HEK293T (cell line): ENCODE results near the gene SETBP1.

Experiments
- ARNT ChIP-seq: fragments of 450-650 bp; IDR thresholded peaks from 2 replicates; pipeline ENCODE4 v1.6.1; 2017; ENCODE audit warnings: mild to moderate bottlenecking
- CTBP1 ChIP-seq: fragments of 450-650 bp; IDR thresholded peaks from 2 replicates; pipeline ENCODE4 v1.6.1; 2016; ENCODE audit warnings: borderline replicate concordance
- FOXA1 ChIP-seq: fragments of 450-650 bp; IDR thresholded peaks from 2 replicates; pipeline ENCODE4 v1.6.1; 2016; ENCODE audit warnings: mild to moderate bottlenecking
- FOXK2 ChIP-seq: fragments of 450-650 bp; IDR thresholded peaks from 2 replicates; pipeline ENCODE4 v1.6.1; 2016; ENCODE audit warnings: mild to moderate bottlenecking
- PKNOX1 ChIP-seq: fragments of 450-650 bp; IDR thresholded peaks from 2 replicates; pipeline ENCODE4 v1.6.1; 2016
- SP1 ChIP-seq: fragments of 450-650 bp; IDR thresholded peaks from 2 replicates; pipeline ENCODE4 v1.6.1; 2017
- SUZ12 ChIP-seq: fragments of 450-650 bp; IDR thresholded peaks from 2 replicates; pipeline ENCODE4 v1.6.1; 2016; ENCODE audit warnings: mild to moderate bottlenecking
- TARDBP ChIP-seq: fragments of 450-650 bp; IDR thresholded peaks from 2 replicates; pipeline ENCODE4 v1.6.1; 2016
- ZNF384 ChIP-seq: fragments of 450-650 bp; IDR thresholded peaks from 2 replicates; pipeline ENCODE4 v1.6.1; 2016

- TF ChIP-seq TARDBP (no peak), ZNF384 (no peak), FOXA1 (no peak), SUZ12 (no peak), PKNOX1 (no peak), CTBP1 (no peak), SP1 (no peak), ARNT (no peak), FOXK2 (no peak)
These were observed 59.3 kb downstream of the SETBP1 start for GRCh38 chr18:44740000-44740399.
